ENCODE data around the gene NSMCE4A.
"Not testable (repeated sequence)": the region's sequence is repeated elsewhere in the genome, so short reads cannot be mapped to it uniquely, and the experiment has no call there.

Gene NSMCE4A

DNA sequence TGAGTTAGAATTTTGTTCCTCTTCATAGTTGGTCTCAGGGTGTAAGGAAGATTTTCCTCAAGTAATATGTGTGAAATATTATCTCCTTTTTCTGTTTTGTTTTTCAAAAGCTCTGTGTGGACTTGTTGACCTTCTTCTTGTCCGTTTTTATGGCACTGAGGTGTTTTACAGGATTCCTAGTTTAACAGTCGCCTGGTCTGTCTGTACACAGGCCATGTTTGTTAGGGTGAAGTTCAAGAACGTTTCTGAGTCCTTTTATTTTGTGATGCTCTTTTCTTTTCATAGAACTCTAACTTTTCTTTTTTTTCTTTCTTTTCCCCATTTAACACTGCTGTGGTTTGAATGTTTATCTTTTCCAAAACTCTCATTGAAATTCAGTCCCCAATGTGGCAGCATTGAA, 32.4 kb upstream of the NSMCE4A start:
- H3K4me3 ChIP-seq (replicated peaks in 1 of 2; ENCODE audit: low read depth in 2 of 2, low read length in 2 of 2), result no peak overlapping the region
- DNase-seq (ENCODE audit: low read depth in 2 of 2), result no peak
- TF ChIP-seq, protein P1, sequence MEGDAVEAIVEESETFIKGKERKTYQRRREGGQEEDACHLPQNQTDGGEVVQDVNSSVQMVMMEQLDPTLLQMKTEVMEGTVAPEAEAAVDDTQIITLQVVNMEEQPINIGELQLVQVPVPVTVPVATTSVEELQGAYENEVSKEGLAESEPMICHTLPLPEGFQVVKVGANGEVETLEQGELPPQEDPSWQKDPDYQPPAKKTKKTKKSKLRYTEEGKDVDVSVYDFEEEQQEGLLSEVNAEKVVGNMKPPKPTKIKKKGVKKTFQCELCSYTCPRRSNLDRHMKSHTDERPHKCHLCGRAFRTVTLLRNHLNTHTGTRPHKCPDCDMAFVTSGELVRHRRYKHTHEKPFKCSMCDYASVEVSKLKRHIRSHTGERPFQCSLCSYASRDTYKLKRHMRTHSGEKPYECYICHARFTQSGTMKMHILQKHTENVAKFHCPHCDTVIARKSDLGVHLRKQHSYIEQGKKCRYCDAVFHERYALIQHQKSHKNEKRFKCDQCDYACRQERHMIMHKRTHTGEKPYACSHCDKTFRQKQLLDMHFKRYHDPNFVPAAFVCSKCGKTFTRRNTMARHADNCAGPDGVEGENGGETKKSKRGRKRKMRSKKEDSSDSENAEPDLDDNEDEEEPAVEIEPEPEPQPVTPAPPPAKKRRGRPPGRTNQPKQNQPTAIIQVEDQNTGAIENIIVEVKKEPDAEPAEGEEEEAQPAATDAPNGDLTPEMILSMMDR (IDR thresholded peaks at IDR 0.05; ENCODE audit: low read depth, low read length), result no peak

- no peak for DNase-seq (ENCODE audit: low read depth in 2 of 2)
- TF ChIP-seq, protein P1 (IDR thresholded peaks at IDR 0.05; ENCODE audit: low read depth, low read length), result no peak
- no peak overlapping the region for H3K4me3 ChIP-seq (replicated peaks in 1 of 2; ENCODE audit: low read depth in 2 of 2, low read length in 2 of 2)
Measured at GRCh38 chr10:122001698-122002097, 26.7 kb upstream of the NSMCE4A start.

- TF ChIP-seq, protein P1 (IDR thresholded peaks at IDR 0.05; ENCODE audit: low read depth, low read length), result no peak
Measured at GRCh38 chr10:121999301-121999700, 24.3 kb upstream of the NSMCE4A start.

DNA sequence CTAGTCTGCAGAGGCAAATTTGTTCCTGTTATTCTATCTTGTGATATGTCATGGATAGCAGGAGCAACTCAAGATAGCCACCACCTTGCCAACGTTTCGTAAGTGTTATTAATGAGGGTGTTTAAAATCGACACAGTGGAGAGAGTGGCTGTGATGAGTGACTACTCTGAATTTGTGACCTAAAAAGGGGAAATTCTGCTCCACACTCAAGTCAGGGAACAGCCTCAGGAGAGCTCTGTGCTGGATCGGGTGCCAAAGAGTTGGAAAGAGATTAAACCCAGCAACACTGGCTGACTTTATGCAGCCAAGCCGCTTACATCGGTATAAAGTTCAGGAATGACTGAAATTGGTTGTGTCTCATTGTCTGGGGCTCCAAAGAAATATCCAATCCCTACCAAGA, 23.4 kb upstream of the NSMCE4A start:
- DNase-seq (ENCODE audit: low read depth in 2 of 2), result no peak
- TF ChIP-seq, protein P1 (IDR thresholded peaks at IDR 0.05; ENCODE audit: low read depth, low read length), result no peak
- no peak overlapping the region for H3K4me3 ChIP-seq (replicated peaks in 1 of 2; ENCODE audit: low read depth in 2 of 2, low read length in 2 of 2)

More at GRCh38 chr10:121999301-121999700, 24.3 kb upstream of the NSMCE4A start:
- DNase-seq (ENCODE audit: low read depth in 2 of 2), result no peak
- H3K4me3 ChIP-seq (replicated peaks in 1 of 2; ENCODE audit: low read depth in 2 of 2, low read length in 2 of 2), result no peak overlapping the region

DNA sequence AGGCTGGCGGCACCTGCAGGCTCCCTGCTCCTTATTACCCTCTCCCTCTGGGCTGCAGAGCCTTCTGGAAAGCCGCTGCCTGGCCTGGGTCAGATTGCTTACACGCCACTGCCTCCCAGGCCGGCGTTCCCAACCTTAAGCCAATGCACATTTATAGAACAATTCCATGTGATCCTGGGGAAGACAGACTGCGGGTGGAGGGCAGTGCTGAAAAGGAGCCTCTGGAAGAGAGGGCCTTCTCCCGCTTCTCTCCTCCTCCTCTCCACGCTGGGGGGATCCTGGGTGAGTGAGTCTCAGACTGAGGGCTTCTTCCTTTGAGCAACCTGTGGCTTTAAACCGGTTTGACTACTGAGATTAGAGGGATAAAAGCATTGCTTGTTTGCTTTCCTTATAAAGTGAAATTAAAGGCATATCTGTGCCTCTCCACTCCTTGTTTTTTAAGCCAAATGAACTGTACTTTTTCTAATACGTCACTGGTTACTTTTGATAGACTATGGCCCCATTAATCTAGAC, 19.5 kb upstream of the NSMCE4A start:
- TF ChIP-seq, protein P1 (IDR thresholded peaks at IDR 0.05; ENCODE audit: low read depth, low read length), result no peak
- no peak overlapping the region for H3K4me3 ChIP-seq (replicated peaks in 1 of 2; ENCODE audit: low read depth in 2 of 2, low read length in 2 of 2)
- DNase-seq (ENCODE audit: low read depth in 2 of 2), result no peak

DNA sequence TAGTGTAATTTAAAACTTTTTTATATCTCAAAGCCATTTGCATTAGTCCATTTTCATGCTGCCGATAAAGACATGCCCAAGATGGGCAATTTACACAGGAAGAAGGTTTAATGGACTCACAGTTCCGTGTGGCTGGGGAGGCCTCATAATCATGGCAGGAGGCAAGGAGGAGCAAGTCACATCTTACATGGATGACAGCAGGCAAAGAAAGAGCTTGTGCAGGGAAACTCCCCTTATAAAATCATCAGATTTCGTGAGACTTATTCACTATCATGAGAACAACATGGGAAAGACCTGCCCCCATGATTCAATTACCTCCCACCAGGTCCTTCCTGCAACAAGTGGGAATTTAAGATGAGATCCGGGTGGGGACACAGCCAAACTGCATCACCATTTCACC, 16.7 kb upstream of the NSMCE4A start:
- not testable (repeated sequence) for H3K4me3 ChIP-seq (replicated peaks in 1 of 2; ENCODE audit: low read depth in 2 of 2, low read length in 2 of 2); DNase-seq (ENCODE audit: low read depth in 2 of 2)

DNA sequence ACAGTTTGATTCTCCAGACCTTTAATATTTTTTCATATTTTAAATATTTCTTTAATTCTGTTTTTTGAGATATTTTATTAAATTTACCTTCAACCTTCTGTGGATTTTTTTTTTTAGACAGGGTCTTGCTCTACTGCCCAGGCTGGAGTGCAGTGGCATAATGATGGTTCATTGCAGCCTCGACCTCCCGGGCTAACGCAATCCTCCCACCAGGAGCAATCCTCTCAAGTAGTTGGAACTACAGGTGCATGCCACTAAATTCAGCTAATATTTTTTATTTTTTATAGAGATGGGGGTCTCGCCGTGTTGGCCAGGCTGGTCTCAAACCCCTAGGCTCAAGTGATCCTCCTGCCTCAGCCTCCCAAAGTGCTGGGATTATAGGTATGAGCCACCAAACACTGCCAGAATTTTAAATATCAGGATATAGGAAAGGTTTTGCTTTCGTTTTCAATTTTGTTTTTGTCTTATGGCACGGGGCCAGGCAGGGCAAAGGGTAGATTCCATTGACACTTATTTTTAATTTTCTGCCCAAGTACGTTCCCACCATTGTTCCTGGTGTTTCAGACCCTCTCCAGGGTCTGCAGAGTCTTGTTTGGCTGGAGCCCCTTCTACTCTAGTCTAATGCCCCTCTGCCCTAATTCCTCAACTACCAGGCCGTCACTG, 15.1 kb upstream of the NSMCE4A start:
- no peak overlapping the region for H3K4me3 ChIP-seq (replicated peaks in 1 of 2; ENCODE audit: low read depth in 2 of 2, low read length in 2 of 2)
- TF ChIP-seq, protein P1 (IDR thresholded peaks at IDR 0.05; ENCODE audit: low read depth, low read length), result no peak
- DNase-seq (ENCODE audit: low read depth in 2 of 2), result no peak
